ENCODE results near the gene PDCD2L. TPM values are rescaled to one million over a fixed set of nuclear protein-coding genes. Genes with fewer than 3 reads are reported as not detected.
A peak's percentile ranks its signal among the peaks of the same experiment; 100 is the strongest.
"Not testable (repeated sequence)": the region's sequence is repeated elsewhere in the genome, so short reads cannot be mapped to it uniquely, and the experiment has no call there.

PDCD2L gene
- total RNA-seq, 1 experiment from 2014 or later: 14.8 TPM

GRCh38 chr19:34397853-34398252 is 6.3 kb upstream of the PDCD2L start:
- no peaks in the 10 kb centered on the region for H3K9me3 ChIP-seq (ENCODE audit: insufficient read depth, low read depth)
- CTCF ChIA-PET: no interaction called here
- DNase-seq: no peak
- TF ChIP-seq CTCF (conservative IDR thresholded peaks at IDR 0.05) (no peak), EZH2 (IDR thresholded peaks at IDR 0.05; ENCODE audit: low read depth) (no peak)
- BruUV-seq (replicated peaks): no TSS peak
- H2AFZ ChIP-seq: no peak overlapping the region
- H3K4me2 ChIP-seq: no peak overlapping the region
- H3K9me2 ChIP-seq (ENCODE audit: insufficient read depth): no peaks in the 10 kb centered on the region
- no peaks in the 10 kb centered on the region for H3K79me2 ChIP-seq (ENCODE audit: low read depth)
- no peaks in the 10 kb centered on the region for H4K20me1 ChIP-seq (ENCODE audit: insufficient read depth)
- H3K36me3 ChIP-seq (ENCODE audit: low read depth): 0 out of 2 replicates have a peak, but pooled peaks cover 14% of the 10 kb centered on the region
- POLR2A ChIA-PET (ENCODE audit: unreplicated experiment): interaction anchor here (0.6 kb wide), 1 partner anchor 18 kb away, joined by 4 read pairs; no protein-coding TSS in a partner anchor
- H3K4me1 ChIP-seq (replicated peaks; ENCODE audit: insufficient read depth): no peaks in the 10 kb centered on the region
- H3K27ac ChIP-seq: no peak overlapping the region
- H3F3A ChIP-seq (ENCODE audit: insufficient read depth, low read depth): peaks cover 21% of the 10 kb centered on the region
- intact Hi-C loops (cut with micrococcal nuclease; ENCODE audit: unreplicated experiment): no loop called here
- no peaks in the 10 kb centered on the region for H3K27me3 ChIP-seq (ENCODE audit: insufficient read depth, low read depth)
- no peak overlapping the region for H3K4me3 ChIP-seq

- Histone ChIP-seq H3K4me3 (no peak overlapping the region), H3K27me3 (ENCODE audit: insufficient read depth, low read depth) (no peaks in the 10 kb centered on the region), H3K9me3 (ENCODE audit: insufficient read depth, low read depth) (no peaks in the 10 kb centered on the region), H3K79me2 (ENCODE audit: low read depth) (peaks cover 6% of the 10 kb centered on the region), H3K4me1 (replicated peaks; ENCODE audit: insufficient read depth) (peaks cover 5% of the 10 kb centered on the region; the same call in 1 of the 2 replicates), H2AFZ (no peak overlapping the region), H3F3A (ENCODE audit: insufficient read depth, low read depth) (peaks cover 33% of the 10 kb centered on the region), H3K9me2 (ENCODE audit: insufficient read depth) (no peaks in the 10 kb centered on the region), H3K27ac (no peak overlapping the region), H4K20me1 (ENCODE audit: insufficient read depth) (no peaks in the 10 kb centered on the region), H3K4me2 (no peak overlapping the region), H3K36me3 (ENCODE audit: low read depth) (0 out of 2 replicates have a peak, but pooled peaks cover 14% of the 10 kb centered on the region)
- intact Hi-C loops (cut with micrococcal nuclease; ENCODE audit: unreplicated experiment): no loop called here
- no peak for TF ChIP-seq EZH2 (IDR thresholded peaks at IDR 0.05; ENCODE audit: low read depth)
- TF ChIP-seq CTCF (conservative IDR thresholded peaks at IDR 0.05): no peak
- BruUV-seq (replicated peaks): TSS peak; percentile 51
- POLR2A ChIA-PET (ENCODE audit: unreplicated experiment): no interaction called here
- DNase-seq: no peak
- CTCF ChIA-PET: no interaction called here
These were observed 4.3 kb upstream of the PDCD2L start for GRCh38 chr19:34399886-34400285.

GRCh38 chr19:34400844-34401243 is 3.4 kb upstream of the PDCD2L start:
- Histone ChIP-seq H3K36me3 (ENCODE audit: low read depth) (0 out of 2 replicates have a peak, but pooled peaks cover 14% of the 10 kb centered on the region), H3F3A (ENCODE audit: insufficient read depth, low read depth) (peaks cover 33% of the 10 kb centered on the region), H3K79me2 (ENCODE audit: low read depth) (peaks cover 16% of the 10 kb centered on the region)
- H3K9me3 ChIP-seq (ENCODE audit: insufficient read depth, low read depth); H3K27ac ChIP-seq; H3K27me3 ChIP-seq (ENCODE audit: insufficient read depth, low read depth); H3K4me3 ChIP-seq; POLR2A ChIA-PET (ENCODE audit: unreplicated experiment); BruUV-seq (replicated peaks); DNase-seq; H3K4me1 ChIP-seq (replicated peaks; ENCODE audit: insufficient read depth); H3K9me2 ChIP-seq (ENCODE audit: insufficient read depth); H3K4me2 ChIP-seq; intact Hi-C loops (cut with micrococcal nuclease; ENCODE audit: unreplicated experiment); H2AFZ ChIP-seq; H4K20me1 ChIP-seq (ENCODE audit: insufficient read depth): not testable (repeated sequence)
- CTCF ChIA-PET: interaction anchor here (0.6 kb wide), 1 partner anchor 81 kb away, joined by 5 read pairs; the partner anchor contains the start of gene WTIP

GRCh38 chr19:34402074-34402600 is 2.1 kb upstream of the PDCD2L start:
- POLR2A ChIA-PET (ENCODE audit: unreplicated experiment): no interaction called here
- intact Hi-C loops (cut with micrococcal nuclease; ENCODE audit: unreplicated experiment): no loop called here
- H3K27ac ChIP-seq: no peak overlapping the region

More at GRCh38 chr19:34402074-34402600, 2.1 kb upstream of the PDCD2L start:
- no TSS peak for BruUV-seq (replicated peaks)
- Histone ChIP-seq H3K79me2 (ENCODE audit: low read depth) (peaks cover 22% of the 10 kb centered on the region), H3K4me3 (no peak overlapping the region), H3K36me3 (ENCODE audit: low read depth) (0 out of 2 replicates have a peak, but pooled peaks cover 10% of the 10 kb centered on the region), H4K20me1 (ENCODE audit: insufficient read depth) (no peaks in the 10 kb centered on the region), H3K4me1 (replicated peaks; ENCODE audit: insufficient read depth) (peaks cover 5% of the 10 kb centered on the region; the same call in 1 of the 2 replicates), H3K27me3 (ENCODE audit: insufficient read depth, low read depth) (no peaks in the 10 kb centered on the region), H3F3A (ENCODE audit: insufficient read depth, low read depth) (peaks cover 29% of the 10 kb centered on the region), H3K9me2 (ENCODE audit: insufficient read depth) (no peaks in the 10 kb centered on the region), H3K4me2 (no peak overlapping the region), H3K9me3 (ENCODE audit: insufficient read depth, low read depth) (no peaks in the 10 kb centered on the region), H2AFZ (no peak overlapping the region)
- TF ChIP-seq CTCF (conservative IDR thresholded peaks at IDR 0.05) (no peak), EZH2 (IDR thresholded peaks at IDR 0.05; ENCODE audit: low read depth) (no peak)
- CTCF ChIA-PET: no interaction called here
- DNase-seq: no peak
